Parathyroid adenoma (tissue), 2 donors: Measurements from ENCODE around the gene MMP23B.
"Not testable (repeated sequence)": the region's sequence is repeated elsewhere in the genome, so short reads cannot be mapped to it uniquely, and the experiment has no call there.

Experiments used
- H2AFZ ChIP-seq: fragments of 300-600 bp; sonication (generic); one replicate; pipeline ENCODE4 v1.7.0; 2017; ENCODE audit warnings: antibody characterized with exemption, mild to moderate bottlenecking
- H3K27ac ChIP-seq: fragments of 300-600 bp; sonication (generic); one replicate; pipeline ENCODE4 v1.7.0; 2017
- H3K27me3 ChIP-seq: fragments of 300-600 bp; sonication (generic); one replicate; pipeline ENCODE4 v1.7.0; 2017; ENCODE audit warnings: low read length; ENCODE audit not compliant: control insufficient read depth, insufficient read depth
- H3K36me3 ChIP-seq: fragments of 300-600 bp; sonication (generic); one replicate; pipeline ENCODE4 v1.7.0; 2017; ENCODE audit warnings: low read length; ENCODE audit not compliant: control insufficient read depth, insufficient read depth
- H3K4me1 ChIP-seq: fragments of 300-600 bp; sonication (generic); one replicate; pipeline ENCODE4 v1.7.0; 2017; ENCODE audit warnings: control low read depth
- H3K4me2 ChIP-seq: fragments of 300-600 bp; sonication (generic); one replicate; pipeline ENCODE4 v1.7.0; 2017; ENCODE audit warnings: low read length
- H3K4me3 ChIP-seq: fragments of 300-600 bp; sonication (generic); one replicate; pipeline ENCODE4 v1.7.0; 2017; ENCODE audit warnings: low read depth, low read length
- H3K79me2 ChIP-seq: fragments of 300-600 bp; sonication (generic); one replicate; pipeline ENCODE4 v1.7.0; 2017; ENCODE audit warnings: control low read depth
- H3K9ac ChIP-seq: fragments of 300-600 bp; sonication (generic); one replicate; pipeline ENCODE4 v1.7.0; 2017; ENCODE audit warnings: mild to moderate bottlenecking
- H3K9me3 ChIP-seq: fragments of 300-600 bp; sonication (generic); one replicate; pipeline ENCODE4 v1.7.0; 2017; ENCODE audit warnings: low read length; ENCODE audit not compliant: control insufficient read depth
- TF ChIP-seq, protein P1 (sequence below): fragments of 300-600 bp; sonication (generic); IDR thresholded peaks from one replicate; pipeline ENCODE4 v1.7.0; 2017; ENCODE audit warnings: antibody characterized with exemption, mild to moderate bottlenecking
- donor health status: primary hyperparathyroidism.

The MMP23B gene

DNA sequence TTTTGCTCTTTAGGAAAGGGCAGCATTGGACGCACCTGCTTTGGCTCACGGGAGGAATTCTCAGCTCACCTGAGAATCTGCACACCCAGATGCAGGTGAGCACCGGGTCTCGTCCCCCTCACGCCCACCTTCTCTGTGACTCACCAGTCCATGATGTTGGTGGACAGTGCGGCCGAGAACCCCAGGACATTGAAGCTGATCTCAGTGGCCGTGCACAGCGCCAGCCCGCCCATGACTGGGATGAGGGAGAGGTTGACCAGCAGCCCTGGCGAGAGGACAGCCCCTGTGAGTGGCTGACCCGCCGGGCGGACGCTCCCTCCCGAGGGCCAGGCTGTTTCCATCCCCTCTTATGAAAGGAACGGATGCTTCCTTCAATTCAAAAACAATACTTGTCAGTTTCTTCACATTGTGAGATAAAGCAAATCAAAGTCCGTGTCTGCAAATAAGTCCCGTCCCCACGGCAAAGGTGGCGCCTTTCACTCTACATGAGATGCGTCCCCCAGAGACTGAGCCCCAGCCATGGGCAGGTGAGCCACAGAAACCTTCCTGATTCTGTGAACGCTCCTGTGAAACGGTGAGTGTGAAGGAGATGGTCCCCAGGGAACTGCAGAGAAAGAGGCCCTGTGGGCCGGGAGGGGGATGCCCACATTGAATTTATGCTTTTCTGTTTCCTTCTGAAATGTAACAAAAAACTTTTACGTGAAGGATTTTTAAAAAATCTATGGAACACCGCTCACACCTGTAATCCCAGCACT, 39.6 kb downstream of the MMP23B start:
- no peak overlapping the region for H3K4me2 ChIP-seq
- no peaks in the 10 kb centered on the region for H3K9me3 ChIP-seq
- H3K27ac ChIP-seq = no peak overlapping the region
- H3K79me2 ChIP-seq = no peaks in the 10 kb centered on the region
- no peak overlapping the region for H3K4me3 ChIP-seq
- H3K36me3 ChIP-seq = no peaks in the 10 kb centered on the region
- H3K4me1 ChIP-seq = no peaks in the 10 kb centered on the region
- no peaks in the 10 kb centered on the region for H3K27me3 ChIP-seq
- TF ChIP-seq, protein P1, sequence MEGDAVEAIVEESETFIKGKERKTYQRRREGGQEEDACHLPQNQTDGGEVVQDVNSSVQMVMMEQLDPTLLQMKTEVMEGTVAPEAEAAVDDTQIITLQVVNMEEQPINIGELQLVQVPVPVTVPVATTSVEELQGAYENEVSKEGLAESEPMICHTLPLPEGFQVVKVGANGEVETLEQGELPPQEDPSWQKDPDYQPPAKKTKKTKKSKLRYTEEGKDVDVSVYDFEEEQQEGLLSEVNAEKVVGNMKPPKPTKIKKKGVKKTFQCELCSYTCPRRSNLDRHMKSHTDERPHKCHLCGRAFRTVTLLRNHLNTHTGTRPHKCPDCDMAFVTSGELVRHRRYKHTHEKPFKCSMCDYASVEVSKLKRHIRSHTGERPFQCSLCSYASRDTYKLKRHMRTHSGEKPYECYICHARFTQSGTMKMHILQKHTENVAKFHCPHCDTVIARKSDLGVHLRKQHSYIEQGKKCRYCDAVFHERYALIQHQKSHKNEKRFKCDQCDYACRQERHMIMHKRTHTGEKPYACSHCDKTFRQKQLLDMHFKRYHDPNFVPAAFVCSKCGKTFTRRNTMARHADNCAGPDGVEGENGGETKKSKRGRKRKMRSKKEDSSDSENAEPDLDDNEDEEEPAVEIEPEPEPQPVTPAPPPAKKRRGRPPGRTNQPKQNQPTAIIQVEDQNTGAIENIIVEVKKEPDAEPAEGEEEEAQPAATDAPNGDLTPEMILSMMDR = no peak
- H2AFZ ChIP-seq = no peak overlapping the region
- no peak overlapping the region for H3K9ac ChIP-seq

DNA sequence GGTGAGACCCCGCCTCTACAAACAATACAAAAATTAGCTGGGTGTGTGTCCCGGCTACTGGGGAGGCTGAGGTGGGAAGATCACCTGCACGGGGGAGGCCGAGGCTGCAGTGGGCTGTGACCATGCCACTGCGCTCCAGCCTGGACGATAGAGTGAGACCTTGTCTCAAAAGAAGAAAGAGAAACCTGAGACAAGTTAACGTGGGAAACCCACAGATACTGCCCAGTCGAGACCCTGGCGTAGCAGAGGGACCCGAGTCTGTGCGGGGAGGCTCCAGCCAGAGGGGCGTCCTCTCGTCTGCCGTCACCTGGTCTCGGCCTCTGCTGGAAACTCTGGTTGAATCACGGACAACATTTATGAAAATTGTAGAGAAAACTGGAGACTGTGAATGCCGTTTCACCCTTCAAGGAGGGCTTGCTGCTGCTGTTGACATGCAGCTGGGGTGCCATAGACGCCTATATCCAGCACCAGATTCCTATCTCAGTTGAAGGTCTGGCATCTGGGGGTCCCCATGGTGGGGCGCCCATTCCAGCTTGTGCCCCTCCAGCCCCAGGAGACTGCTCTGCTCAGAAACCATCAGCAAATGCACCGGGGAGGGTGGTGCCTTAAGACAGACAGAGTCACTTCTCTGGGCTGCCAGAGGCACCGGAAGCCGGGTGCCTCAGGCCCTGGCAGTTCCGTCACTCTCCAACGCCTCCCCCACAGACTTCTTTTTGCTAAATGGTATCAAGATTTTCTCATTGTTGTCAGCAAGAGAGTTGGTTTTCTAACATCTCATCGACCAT, 40.4 kb downstream of the MMP23B start:
- TF ChIP-seq, protein P1 = no peak
- Histone ChIP-seq H3K4me1 (no peaks in the 10 kb centered on the region), H3K36me3 (no peaks in the 10 kb centered on the region), H3K27me3 (no peaks in the 10 kb centered on the region), H2AFZ (no peak overlapping the region), H3K9ac (no peak overlapping the region), H3K27ac (no peak overlapping the region), H3K4me3 (no peak overlapping the region), H3K4me2 (no peak overlapping the region), H3K9me3 (no peaks in the 10 kb centered on the region), H3K79me2 (no peaks in the 10 kb centered on the region)

DNA sequence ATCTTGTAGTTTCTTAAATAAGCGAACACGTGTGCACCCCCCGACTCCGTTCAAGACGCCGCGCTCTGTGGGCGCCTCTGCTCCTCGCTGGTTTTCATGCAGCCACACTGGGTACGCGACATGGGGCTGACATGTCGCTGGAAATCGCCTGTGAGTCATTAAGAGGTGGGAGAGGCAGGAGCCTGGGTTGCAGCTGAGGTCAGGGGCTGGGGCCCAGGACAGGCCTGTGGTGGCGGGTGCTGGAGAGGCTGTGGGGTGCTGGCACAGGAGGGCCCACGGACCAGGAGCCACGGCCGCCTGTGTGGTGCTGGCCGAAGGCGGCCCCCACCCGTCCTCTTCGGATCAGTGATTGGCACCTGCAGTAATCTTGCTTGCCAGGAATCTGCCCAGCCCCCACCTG, 42.8 kb downstream of the MMP23B start:
- not testable (repeated sequence) for H3K36me3 ChIP-seq, H3K27ac ChIP-seq, H3K27me3 ChIP-seq, H3K4me3 ChIP-seq, H3K4me2 ChIP-seq, H2AFZ ChIP-seq, H3K79me2 ChIP-seq, H3K9ac ChIP-seq, H3K4me1 ChIP-seq, H3K9me3 ChIP-seq

DNA sequence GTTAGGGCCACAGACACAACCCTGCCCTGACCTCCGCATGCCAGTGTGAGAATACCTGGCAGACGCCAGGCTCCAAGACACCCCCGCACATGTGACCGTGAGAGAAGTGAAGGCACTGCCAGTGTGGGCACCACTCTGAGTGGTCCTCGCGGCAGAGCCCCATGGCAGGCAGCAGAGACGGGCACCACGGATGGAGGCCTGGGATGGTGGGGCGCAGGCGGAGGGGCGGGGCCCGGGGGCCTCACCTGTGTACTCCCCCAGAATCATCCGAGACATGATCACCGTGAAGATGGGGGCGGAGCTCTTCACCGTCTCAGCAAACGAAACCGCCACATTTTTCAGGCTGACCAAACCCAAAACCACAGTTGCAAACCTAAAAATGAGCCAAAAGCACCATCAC, 43.2 kb downstream of the MMP23B start:
- H3K4me1 ChIP-seq, H3K9ac ChIP-seq, H2AFZ ChIP-seq, H3K36me3 ChIP-seq, H3K27me3 ChIP-seq, H3K4me3 ChIP-seq, H3K27ac ChIP-seq, H3K9me3 ChIP-seq, H3K79me2 ChIP-seq, H3K4me2 ChIP-seq: not testable (repeated sequence)

DNA sequence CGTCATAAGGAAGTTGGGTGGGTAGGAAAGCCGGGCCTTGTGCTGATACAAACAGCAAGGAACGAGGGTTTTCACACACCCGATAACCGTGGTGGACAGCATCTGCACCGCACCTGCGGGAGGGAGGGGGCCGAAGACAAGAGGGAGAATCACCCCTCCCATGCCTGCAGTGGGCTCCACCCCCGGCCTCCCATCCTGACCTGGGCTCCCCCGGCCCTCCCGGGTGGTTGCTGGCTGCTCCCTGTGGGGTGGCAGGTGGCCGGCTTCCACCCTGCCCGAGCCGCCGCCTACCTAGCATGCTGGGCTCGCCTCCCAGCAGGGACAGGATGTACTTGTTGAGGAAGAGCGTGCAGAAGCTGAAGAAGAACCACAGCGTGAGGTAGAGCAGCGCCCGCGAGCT, 44.1 kb downstream of the MMP23B start:
- H3K79me2 ChIP-seq = peaks cover 11% of the 10 kb centered on the region
- not testable (repeated sequence) for H3K9ac ChIP-seq, H3K27ac ChIP-seq, H3K36me3 ChIP-seq, H3K4me2 ChIP-seq, H3K27me3 ChIP-seq, H3K4me1 ChIP-seq, H3K4me3 ChIP-seq, H2AFZ ChIP-seq, H3K9me3 ChIP-seq

DNA sequence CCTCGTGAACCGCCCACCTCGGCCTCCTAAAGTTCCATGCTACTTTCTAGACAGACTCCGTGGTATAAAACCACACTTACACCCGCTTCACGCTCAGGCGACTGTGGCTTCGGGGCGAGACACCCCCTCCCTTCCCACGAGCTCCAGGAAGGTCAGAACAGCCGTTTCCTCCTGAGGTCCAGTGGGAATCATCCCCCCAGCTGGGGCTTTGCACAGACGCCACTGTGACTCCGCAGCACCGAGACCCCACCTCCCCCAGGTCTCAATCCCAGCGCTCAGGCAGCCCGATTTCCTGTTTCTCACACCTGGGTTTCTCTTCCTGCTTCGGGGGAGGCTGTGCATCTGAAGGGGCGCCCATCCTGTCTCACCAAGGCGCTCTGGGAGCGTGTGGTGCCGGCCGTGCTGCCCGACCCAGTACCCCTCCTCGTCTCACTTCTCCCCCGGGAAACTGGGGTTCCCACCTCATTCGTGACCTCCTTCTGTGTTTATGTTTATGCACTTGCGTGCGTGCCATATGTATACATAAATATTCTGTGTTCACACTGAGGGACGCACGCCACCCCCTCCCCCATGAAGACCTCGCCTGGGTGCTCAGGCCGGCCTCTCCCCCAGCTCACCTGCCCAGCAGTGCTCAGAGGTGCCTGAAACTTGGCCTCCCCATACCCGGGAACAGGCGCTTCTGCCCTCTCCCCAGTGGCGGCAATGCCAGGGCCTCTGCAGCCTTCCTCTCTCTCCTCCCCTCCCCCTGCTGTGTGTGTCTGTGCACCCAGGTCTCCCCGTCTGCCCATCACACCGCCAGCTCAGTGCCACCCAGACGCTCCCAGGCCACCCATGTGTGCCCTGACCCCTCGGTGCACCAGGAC, 46.0 kb downstream of the MMP23B start:
- H3K4me3 ChIP-seq = no peak overlapping the region
- TF ChIP-seq, protein P1 = no peak
- H3K27me3 ChIP-seq = no peaks in the 10 kb centered on the region
- no peaks in the 10 kb centered on the region for H3K4me1 ChIP-seq
- no peaks in the 10 kb centered on the region for H3K36me3 ChIP-seq
- no peaks in the 10 kb centered on the region for H3K9me3 ChIP-seq
- no peak overlapping the region for H2AFZ ChIP-seq
- H3K4me2 ChIP-seq = no peak overlapping the region
- no peak overlapping the region for H3K9ac ChIP-seq
- peaks cover 12% of the 10 kb centered on the region for H3K79me2 ChIP-seq
- no peak overlapping the region for H3K27ac ChIP-seq
